GM20000 (cell line): ENCODE results near the gene FAM50A.
A peak's percentile ranks its signal among the peaks of the same experiment; 100 is the strongest.

Experiments used
- DNase-seq: peaks from one replicate; pipeline ENCODE4 v3.0.0; 2012; ENCODE audit warnings: low spot score
- CTCF ChIP-seq: IDR thresholded peaks from 2 replicates; pipeline ENCODE4 v1.5.1; 2012; ENCODE audit warnings: mild to moderate bottlenecking, control low read depth; ENCODE audit errors: extremely low read depth, missing control alignments

FAM50A gene

GRCh38 chrX:154457491-154458115 lies 13.7 kb downstream of the FAM50A start:
- no peak for TF ChIP-seq CTCF
- peak; percentile 91 for DNase-seq

GRCh38 chrX:154458116-154458953 lies 14.4 kb downstream of the FAM50A start, which contains the start of gene PLXNA3:
Gene PLXNA3, plus strand, starts transcription at chrX:154458281. Its CDS starts 1,903 bp downstream, at chrX:154460184.
- peak; percentile 91 for DNase-seq
- no peak for TF ChIP-seq CTCF

GRCh38 chrX:154458954-154459778 lies 15.2 kb downstream of the FAM50A start:
- no peak for TF ChIP-seq CTCF
- no peak for DNase-seq

GRCh38 chrX:154459832-154460231 lies 15.9 kb downstream of the FAM50A start:
- TF ChIP-seq CTCF, result no peak
- DNase-seq, result no peak

- no peak for DNase-seq
- TF ChIP-seq CTCF, result no peak
Measured at GRCh38 chrX:154460326-154460725, 16.4 kb downstream of the FAM50A start.

GRCh38 chrX:154462396-154462795 lies 18.5 kb downstream of the FAM50A start:
- TF ChIP-seq CTCF, result no peak
- no peak for DNase-seq

GRCh38 chrX:154463611-154464220 lies 19.8 kb downstream of the FAM50A start:
- no peak for TF ChIP-seq CTCF
- no peak for DNase-seq
